ENCODE data around the gene STXBP6.

STXBP6 gene

GRCh38 chr14:24915403-24915921 is 134.5 kb downstream of the STXBP6 start:
- no peak for DNase-seq (ENCODE audit: low read depth)

- no peak for DNase-seq (ENCODE audit: low read depth)
Measured at GRCh38 chr14:24913746-24914145, 136.2 kb downstream of the STXBP6 start.

- no peak for DNase-seq (ENCODE audit: low read depth)
Measured at GRCh38 chr14:24913021-24913420, 136.9 kb downstream of the STXBP6 start.

GRCh38 chr14:24911324-24912109 is 138.4 kb downstream of the STXBP6 start:
- DNase-seq (ENCODE audit: low read depth) = peak; percentile 95

- no peak for DNase-seq (ENCODE audit: low read depth)
Measured at GRCh38 chr14:24910408-24910986, 139.4 kb downstream of the STXBP6 start.

GRCh38 chr14:24909523-24910302 is 140.2 kb downstream of the STXBP6 start:
- no peak for DNase-seq (ENCODE audit: low read depth)

- no peak for DNase-seq (ENCODE audit: low read depth)
Measured at GRCh38 chr14:24908592-24909236, 141.2 kb downstream of the STXBP6 start.

GRCh38 chr14:24904533-24904932 is 145.4 kb downstream of the STXBP6 start:
- DNase-seq (ENCODE audit: low read depth) = no peak

- peak; percentile 45 for DNase-seq (ENCODE audit: low read depth)
Measured at GRCh38 chr14:24903337-24903736, 146.6 kb downstream of the STXBP6 start.

GRCh38 chr14:24900269-24901100 is 149.5 kb downstream of the STXBP6 start:
- DNase-seq (ENCODE audit: low read depth) = peak; percentile 91

- peak; percentile 60 for DNase-seq (ENCODE audit: low read depth)
Measured at GRCh38 chr14:24897793-24898192, 152.2 kb downstream of the STXBP6 start.

- DNase-seq (ENCODE audit: low read depth) = no peak
Measured at GRCh38 chr14:24895622-24896021, 154.3 kb downstream of the STXBP6 start.

- peak; percentile 46 for DNase-seq (ENCODE audit: low read depth)
Measured at GRCh38 chr14:24895243-24895583, 154.7 kb downstream of the STXBP6 start.

- no peak for DNase-seq (ENCODE audit: low read depth)
Measured at GRCh38 chr14:24894583-24895242, 155.2 kb downstream of the STXBP6 start.

- no peak for DNase-seq (ENCODE audit: low read depth)
Measured at GRCh38 chr14:24892497-24893051, 157.4 kb downstream of the STXBP6 start.

- DNase-seq (ENCODE audit: low read depth) = no peak
Measured at GRCh38 chr14:24891987-24892496, 157.9 kb downstream of the STXBP6 start.

- no peak for DNase-seq (ENCODE audit: low read depth)
Measured at GRCh38 chr14:24890716-24891115, 159.2 kb downstream of the STXBP6 start.

- DNase-seq (ENCODE audit: low read depth) = no peak
Measured at GRCh38 chr14:24889843-24890242, 160.1 kb downstream of the STXBP6 start.

- DNase-seq (ENCODE audit: low read depth) = no peak
Measured at GRCh38 chr14:24888532-24888931, 161.4 kb downstream of the STXBP6 start.

- no peak for DNase-seq (ENCODE audit: low read depth)
Measured at GRCh38 chr14:24887623-24888304, 162.2 kb downstream of the STXBP6 start.
